Measurements from ENCODE around the gene FILIP1L. TPM values are rescaled to one million over a fixed set of nuclear protein-coding genes. Genes with fewer than 3 reads are reported as not detected.

Gene FILIP1L
- total RNA-seq, 4 donors from 2014 or later, result 113 to 149 (median 122) TPM

DNA sequence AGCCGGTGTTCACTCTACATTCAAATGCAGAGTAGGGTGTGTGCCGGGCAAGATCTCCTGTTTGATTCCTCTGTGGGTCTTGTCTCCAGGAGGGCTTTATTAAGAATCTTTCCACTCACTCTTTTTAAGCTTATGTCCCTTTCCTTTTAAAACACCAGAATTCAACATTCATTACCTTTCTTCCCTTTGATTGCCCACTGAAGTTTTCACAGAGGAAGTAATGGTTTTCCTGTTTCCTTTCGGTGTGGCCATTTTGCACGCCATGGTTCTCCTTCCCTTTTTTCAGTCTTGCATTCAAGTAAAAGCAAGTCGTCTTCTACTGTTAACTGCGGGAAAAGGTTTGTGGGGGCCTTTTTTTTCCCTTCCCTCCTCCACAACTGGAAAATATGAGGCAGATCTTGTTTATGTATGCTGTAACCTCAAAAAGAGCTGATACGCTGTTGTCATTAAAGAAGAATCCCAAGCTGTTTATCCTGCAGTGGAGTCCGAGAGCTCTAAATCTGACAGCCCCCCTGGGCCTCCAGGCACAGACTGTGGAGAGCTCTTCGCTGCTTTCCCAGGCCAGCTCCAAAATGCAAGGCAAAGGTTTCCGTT is 40.5 kb downstream of the FILIP1L start:
- 33 to 57% methylated on average over 9 to 10 of the region's 10 CpGs for WGBS, 2 donors (ENCODE audit: low coverage in 1 of 2)
- Histone ChIP-seq H3K4me3 (no peak overlapping the region), H3K4me1 (peaks cover 6 to 56% (median 12%) of the 10 kb centered on the region in 3 donors)

DNA sequence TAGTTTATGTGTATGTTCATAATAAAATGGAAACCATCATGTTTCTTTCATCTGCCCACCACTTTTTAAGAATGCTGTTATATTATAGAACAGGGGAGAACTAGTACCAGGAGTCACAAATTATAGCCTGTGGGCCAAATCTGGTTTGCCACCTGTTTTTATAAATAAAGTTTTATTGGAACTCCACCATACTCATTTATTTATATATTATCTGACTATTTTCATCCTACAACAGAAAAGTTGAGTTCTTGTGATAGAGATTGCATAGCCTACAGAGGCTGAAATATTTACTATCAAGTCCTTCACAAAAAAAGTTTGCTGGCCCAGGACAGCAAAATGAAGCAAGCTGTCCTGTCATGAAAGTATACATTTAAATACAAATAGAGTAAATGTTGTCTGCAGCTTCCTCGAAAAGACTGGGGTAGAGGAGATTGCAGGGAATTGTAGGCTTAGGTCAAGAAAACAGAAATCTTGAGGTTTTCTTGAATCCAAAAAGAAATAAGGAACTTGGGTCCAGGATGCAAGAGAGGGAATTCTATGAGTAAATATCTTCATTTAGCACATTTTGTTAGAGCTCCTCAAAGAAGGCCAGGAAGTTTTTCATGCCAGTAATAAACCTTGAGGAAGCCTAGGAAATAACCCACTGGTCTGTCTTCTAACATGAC is 41.1 kb downstream of the FILIP1L start:
- ATAC-seq, result no peak
- Histone ChIP-seq H3K27me3 (no peaks in the 10 kb centered on the region), H3K27ac (peak overlapping the region in 3 of 4 donors; percentile 60 to 68 (median 64)), H3K36me3 (no peaks in the 10 kb centered on the region), H3K4me1 (peaks cover 6 to 60% (median 12%) of the 10 kb centered on the region in 3 donors), H3K9me3 (no peaks in the 10 kb centered on the region), H3K4me3 (no peak overlapping the region)
- no peak for TF ChIP-seq EP300 (IDR thresholded peaks at IDR 0.05)
- no peak for TF ChIP-seq POLR2AphosphoS5 (IDR thresholded peaks at IDR 0.05)
- TF ChIP-seq, protein P1, sequence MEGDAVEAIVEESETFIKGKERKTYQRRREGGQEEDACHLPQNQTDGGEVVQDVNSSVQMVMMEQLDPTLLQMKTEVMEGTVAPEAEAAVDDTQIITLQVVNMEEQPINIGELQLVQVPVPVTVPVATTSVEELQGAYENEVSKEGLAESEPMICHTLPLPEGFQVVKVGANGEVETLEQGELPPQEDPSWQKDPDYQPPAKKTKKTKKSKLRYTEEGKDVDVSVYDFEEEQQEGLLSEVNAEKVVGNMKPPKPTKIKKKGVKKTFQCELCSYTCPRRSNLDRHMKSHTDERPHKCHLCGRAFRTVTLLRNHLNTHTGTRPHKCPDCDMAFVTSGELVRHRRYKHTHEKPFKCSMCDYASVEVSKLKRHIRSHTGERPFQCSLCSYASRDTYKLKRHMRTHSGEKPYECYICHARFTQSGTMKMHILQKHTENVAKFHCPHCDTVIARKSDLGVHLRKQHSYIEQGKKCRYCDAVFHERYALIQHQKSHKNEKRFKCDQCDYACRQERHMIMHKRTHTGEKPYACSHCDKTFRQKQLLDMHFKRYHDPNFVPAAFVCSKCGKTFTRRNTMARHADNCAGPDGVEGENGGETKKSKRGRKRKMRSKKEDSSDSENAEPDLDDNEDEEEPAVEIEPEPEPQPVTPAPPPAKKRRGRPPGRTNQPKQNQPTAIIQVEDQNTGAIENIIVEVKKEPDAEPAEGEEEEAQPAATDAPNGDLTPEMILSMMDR (IDR thresholded peaks at IDR 0.05), result no peak
- no peak for TF ChIP-seq POLR2A (IDR thresholded peaks at IDR 0.05)
- 64 to 80% methylated on average over 1 of the region's 1 CpG for WGBS, 2 donors (ENCODE audit: low coverage in 1 of 2)

More for the DNA sequence above, 40.5 kb downstream of the FILIP1L start:
- H3K27me3 ChIP-seq, result no peaks in the 10 kb centered on the region
- ATAC-seq, result no peak
- peak overlapping the region in 3 of 4 donors; percentile 60 to 68 (median 64) for H3K27ac ChIP-seq
- H3K9me3 ChIP-seq, result no peaks in the 10 kb centered on the region
- no peak for TF ChIP-seq POLR2AphosphoS5 (IDR thresholded peaks at IDR 0.05)
- TF ChIP-seq POLR2A (IDR thresholded peaks at IDR 0.05), result no peak
- TF ChIP-seq EP300 (IDR thresholded peaks at IDR 0.05), result no peak
- TF ChIP-seq, protein P1 (IDR thresholded peaks at IDR 0.05), result no peak
- H3K36me3 ChIP-seq, result no peaks in the 10 kb centered on the region

DNA sequence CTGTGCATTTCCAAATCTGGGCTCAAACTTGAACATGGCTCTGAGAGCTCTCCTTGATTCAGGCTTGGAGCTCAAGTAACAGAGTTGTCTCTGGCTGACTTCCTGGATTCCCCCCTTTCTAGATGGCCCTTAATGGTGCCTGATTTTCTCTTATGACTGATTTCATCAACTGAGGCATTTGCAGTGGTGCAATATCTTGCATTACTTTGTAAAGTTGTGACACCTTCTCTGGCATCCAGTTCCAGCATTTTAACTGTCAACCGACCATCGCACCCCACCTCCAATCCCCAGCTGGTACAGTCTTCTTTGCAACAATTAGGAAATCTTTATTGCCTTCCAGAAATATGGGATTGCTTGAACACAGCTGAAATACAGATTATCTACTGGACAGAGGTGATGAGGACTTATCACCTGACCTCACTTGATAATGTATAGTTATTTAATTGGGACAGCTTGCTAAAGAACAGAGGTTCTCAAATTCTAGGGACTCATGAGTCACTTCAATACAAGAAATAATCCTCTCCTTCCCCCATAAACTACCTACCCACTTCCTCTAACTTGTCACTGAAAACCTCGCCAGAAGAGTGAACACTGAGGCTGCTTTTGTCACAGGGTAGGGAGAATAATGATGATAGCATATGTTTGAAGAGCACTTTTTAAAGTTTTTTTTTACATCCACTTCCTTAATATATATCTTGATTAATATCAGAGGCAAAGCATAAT is 41.8 kb downstream of the FILIP1L start:
- Histone ChIP-seq H3K36me3 (no peaks in the 10 kb centered on the region), H3K4me3 (no peak overlapping the region), H3K27ac (no peak overlapping the region), H3K4me1 (peaks cover 6 to 60% (median 12%) of the 10 kb centered on the region in 3 donors), H3K9me3 (no peaks in the 10 kb centered on the region), H3K27me3 (no peaks in the 10 kb centered on the region)
- ATAC-seq, result peak; percentile 46
- no peak for TF ChIP-seq EP300 (IDR thresholded peaks at IDR 0.05)
- TF ChIP-seq, protein P1 (IDR thresholded peaks at IDR 0.05), result no peak
- no peak for TF ChIP-seq POLR2AphosphoS5 (IDR thresholded peaks at IDR 0.05)
- TF ChIP-seq POLR2A (IDR thresholded peaks at IDR 0.05), result no peak
- WGBS, 2 donors (ENCODE audit: low coverage in 1 of 2), result 80 to 86% methylated on average over 1 to 3 of the region's 3 CpGs

DNA sequence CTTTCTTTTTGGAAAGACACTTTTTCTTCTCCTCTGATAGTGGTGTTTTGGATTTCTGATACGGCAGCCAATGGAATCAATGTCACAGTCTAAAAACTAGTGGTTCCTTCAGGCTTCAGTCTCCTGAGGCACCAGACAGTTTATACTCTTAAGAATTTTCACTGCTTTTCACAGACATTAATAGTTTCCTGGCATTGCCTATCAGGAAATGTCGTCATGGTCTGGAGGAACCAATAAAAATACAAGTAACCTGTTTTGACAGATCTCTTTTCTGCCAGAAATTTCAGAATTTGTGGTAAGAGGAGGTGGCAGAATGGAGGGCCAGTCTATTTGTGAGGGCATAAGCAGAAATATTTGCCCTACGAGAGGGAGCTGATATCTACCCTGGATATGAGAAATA is 44.8 kb downstream of the FILIP1L start:
- H3K27me3 ChIP-seq, result no peaks in the 10 kb centered on the region
- no peak for ATAC-seq
- H3K27ac ChIP-seq, result peak overlapping the region in 2 of 4 donors; percentile 4 to 8
- WGBS, 2 donors (ENCODE audit: low coverage in 1 of 2), result 76 to 77% methylated on average over 3 of the region's 3 CpGs
- TF ChIP-seq POLR2AphosphoS5 (IDR thresholded peaks at IDR 0.05), result no peak
- no peak for TF ChIP-seq POLR2A (IDR thresholded peaks at IDR 0.05)
- TF ChIP-seq, protein P1 (IDR thresholded peaks at IDR 0.05), result no peak
- TF ChIP-seq EP300 (IDR thresholded peaks at IDR 0.05), result no peak
- H3K4me1 ChIP-seq, result peaks cover 6 to 46% (median 8%) of the 10 kb centered on the region in 3 donors
- H3K4me3 ChIP-seq, result no peak overlapping the region
- H3K9me3 ChIP-seq, result no peaks in the 10 kb centered on the region
- no peaks in the 10 kb centered on the region for H3K36me3 ChIP-seq
